HCT116 (cell line): ENCODE measurements around the gene SC5D. TPM values are rescaled to one million over a fixed set of nuclear protein-coding genes. Genes with fewer than 3 reads are reported as not detected.

Experiments used
- ATAC-seq: fragments of 200-7000 bp; cut with Tn5 transposase; 2 replicates; pipeline ENCODE4 v1.9.1; 2020; ENCODE audit warnings: mild to moderate bottlenecking, moderate library complexity
- BruUV-seq: library from RNA; stranded (reverse); fragments of 400-500 nt; replicated peaks from 2 replicates; lab custom pipeline; 2021; lab: Mats Ljungman, UMichigan
- CTCF ChIA-PET: fragments of 300-600 bp; sonication (Branson Sonifier 250); formaldehyde crosslinking; loops from one replicate; lab custom pipeline; 2021; ENCODE audit warnings: antibody characterized with exemption; lab: Charles Lee
- POLR2A ChIA-PET: fragments of 300-600, 350-600 bp; sonication (Branson Sonifier 250); formaldehyde crosslinking; loops from one replicate; lab custom pipeline; 2021; ENCODE audit warnings: antibody characterized with exemption; lab: Charles Lee
- RAD21 ChIA-PET, 2 experiments: fragments of 300-600 bp; sonication (Branson Sonifier 250); formaldehyde crosslinking; loops; one replicate each; lab custom pipeline; 2023; ENCODE audit warnings: low total read pairs in 2 of 2; ENCODE audit not compliant: uncharacterized antibody in 2 of 2, unreplicated experiment in 2 of 2, low non-redundant PET in 1 of 2; lab: Charles Lee
- DNase-seq: peaks from one replicate; pipeline ENCODE4 v3.0.0-alpha.2; 2010; ENCODE audit warnings: low read depth, low spot score
- H2AFZ ChIP-seq: fragments of 200-600 bp; shearing (Covaris generic), sonication (generic); 2 replicates; pipeline ENCODE4 v1.6.1; 2017; ENCODE audit warnings: low read depth, mixed run types, mixed read lengths, antibody characterized with exemption, low read length; ENCODE audit not compliant: poor library complexity, severe bottlenecking
- H3K27ac ChIP-seq: 2 replicates; pipeline ENCODE4 v1.5.1; 2012; ENCODE audit warnings: low read depth, low read length
- H3K27me3 ChIP-seq: fragments of 200-600 bp; sonication (generic); 2 replicates; pipeline ENCODE4 v1.6.1; 2016; ENCODE audit warnings: mixed run types, low read length, mixed read lengths; ENCODE audit not compliant: insufficient read depth
- H3K36me3 ChIP-seq, 2 experiments: fragments of 200-500 bp in 1 of 2; fragments of 200-600 bp in 1 of 2; sonication (Bioruptor generic) in 1 of 2; sonication (generic) in 1 of 2; 2 replicates each; pipeline versions ENCODE4 v1.5.1 to v1.6.1; 2014 to 2016; ENCODE audit warnings: low read length in 2 of 2, inconsistent platforms in 1 of 2, mixed read lengths in 1 of 2, mixed run types in 1 of 2; ENCODE audit not compliant: insufficient read depth in 2 of 2, control insufficient read depth in 1 of 2
- H3K4me1 ChIP-seq, 2 experiments: fragments of 200-600 bp in 1 of 2; sonication (generic) in 1 of 2; 2 replicates each; pipeline versions ENCODE4 v1.5.1 to v1.6.1; 2012 to 2017; ENCODE audit warnings: low read length in 2 of 2, inconsistent platforms in 1 of 2, mild to moderate bottlenecking in 1 of 2, mixed read lengths in 1 of 2, mixed run types in 1 of 2, moderate library complexity in 1 of 2; ENCODE audit not compliant: insufficient read depth in 2 of 2, control insufficient read depth in 1 of 2
- H3K4me2 ChIP-seq: fragments of 200-600 bp; sonication (generic); 2 replicates; pipeline ENCODE4 v1.6.1; 2017; ENCODE audit warnings: mixed run types, low read length, mixed read lengths
- H3K4me3 ChIP-seq, 2 experiments: fragments of 200-600 bp in 1 of 2; sonication (generic) in 1 of 2; replicated peaks in 1 of 2; 2 replicates each; pipeline ENCODE4 v1.5.1; 2011 to 2016; ENCODE audit warnings: low read length in 2 of 2, control low read depth in 1 of 2, low read depth in 1 of 2, mild to moderate bottlenecking in 1 of 2, mixed read lengths in 1 of 2, mixed run types in 1 of 2
- H3K79me2 ChIP-seq: fragments of 200-600 bp; sonication (generic); 2 replicates; pipeline ENCODE4 v1.6.1; 2017; ENCODE audit warnings: mild to moderate bottlenecking, mixed run types, low read length, moderate library complexity, mixed read lengths; ENCODE audit not compliant: insufficient read depth
- H3K9ac ChIP-seq: fragments of 200-600 bp; sonication (generic); 2 replicates; pipeline ENCODE4 v1.6.1; 2016; ENCODE audit warnings: low read length, mixed read lengths
- H3K9me2 ChIP-seq: fragments of 200-600 bp; sonication (generic), shearing (Covaris generic); 2 replicates; pipeline ENCODE4 v1.6.1; 2017; ENCODE audit warnings: mixed run types, mild to moderate bottlenecking, moderate library complexity; ENCODE audit not compliant: insufficient read depth
- H3K9me3 ChIP-seq, 2 experiments: fragments of 200-500 bp in 1 of 2; fragments of 200-600 bp in 1 of 2; sonication (Bioruptor generic) in 1 of 2; sonication (generic) in 1 of 2; 2 replicates each; pipeline ENCODE4 v1.6.1; 2014 to 2017; ENCODE audit warnings: low read length in 2 of 2, mixed read lengths in 2 of 2, inconsistent platforms in 1 of 2, low read depth in 1 of 2, mild to moderate bottlenecking in 1 of 2, mixed run types in 1 of 2, moderate library complexity in 1 of 2; ENCODE audit not compliant: control insufficient read depth in 1 of 2, insufficient read depth in 1 of 2
- H4K20me1 ChIP-seq: fragments of 200-600 bp; sonication (generic), shearing (Covaris generic); 2 replicates; pipeline ENCODE4 v1.6.1; 2017; ENCODE audit warnings: mixed run types, mild to moderate bottlenecking, moderate library complexity; ENCODE audit not compliant: insufficient read depth
- EGR1 ChIP-seq: IDR thresholded peaks from 2 replicates; pipeline ENCODE4 v1.6.1; 2012; ENCODE audit warnings: low read depth
- EZH2 ChIP-seq: fragments of 200-600 bp; sonication (generic); IDR thresholded peaks from 2 replicates; pipeline ENCODE4 v1.6.1; 2017; ENCODE audit warnings: antibody characterized with exemption, mixed run types
- FOSL1 ChIP-seq: IDR thresholded peaks from 2 replicates; pipeline ENCODE4 v1.6.1; 2012; ENCODE audit warnings: low read depth
- POLR2AphosphoS5 ChIP-seq: IDR thresholded peaks from 2 replicates; pipeline ENCODE4 v1.6.1; 2011; ENCODE audit warnings: mild to moderate bottlenecking, low read depth, low read length, moderate library complexity
- RAD21 ChIP-seq: IDR thresholded peaks from 2 replicates; pipeline ENCODE4 v1.6.1; 2012; ENCODE audit warnings: low read depth, mild to moderate bottlenecking
- SIN3A ChIP-seq: IDR thresholded peaks from 2 replicates; pipeline ENCODE4 v1.6.1; 2012; ENCODE audit warnings: low read depth
- SRF ChIP-seq: IDR thresholded peaks from 2 replicates; pipeline ENCODE4 v1.6.1; 2012; ENCODE audit warnings: low read depth
- TCF7L2 ChIP-seq: IDR thresholded peaks from 2 replicates; pipeline ENCODE4 v1.7.0; 2011; ENCODE audit warnings: borderline replicate concordance, inconsistent platforms; ENCODE audit not compliant: insufficient read depth, insufficient read length; ENCODE audit errors: extremely low read depth
- YY1 ChIP-seq: IDR thresholded peaks from 2 replicates; pipeline ENCODE4 v1.6.1; 2011; ENCODE audit warnings: low read length, low read depth, moderate library complexity, mild to moderate bottlenecking; ENCODE audit not compliant: insufficient replicate concordance; ENCODE audit errors: extremely low read depth
- ZFX ChIP-seq: fragments of 450-650 bp; IDR thresholded peaks from 2 replicates; pipeline ENCODE4 v1.6.1; 2017
- intact Hi-C: fragments of 100-400 bp; cut with micrococcal nuclease; formaldehyde crosslinking; loops from 2 replicates; pipeline ENCODE4 v1.10.0; 2022
- total RNA-seq: library from RNA; stranded (reverse); gene quantifications from one replicate; pipeline ENCODE4 v1.2.1, GENCODE V29; 2021; ENCODE audit not compliant: unreplicated experiment
- TF ChIP-seq, protein P1 (sequence below): IDR thresholded peaks from 2 replicates; pipeline ENCODE4 v1.6.1; 2012
- TF ChIP-seq, protein P2 (sequence below), 3 experiments: fragments of 200-600 bp in 1 of 3; sonication (generic) in 1 of 3; IDR thresholded peaks in 2 of 3; conservative IDR thresholded peaks in 1 of 3; 2 replicates each; pipeline ENCODE4 v1.5.1; 2012 to 2017; ENCODE audit warnings: low read depth in 2 of 3, low read length in 2 of 3, antibody characterized with exemption in 1 of 3, borderline replicate concordance in 1 of 3, control low read depth in 1 of 3, mild to moderate bottlenecking in 1 of 3, mixed read lengths in 1 of 3, mixed run types in 1 of 3, moderate library complexity in 1 of 3; ENCODE audit not compliant: insufficient read depth in 1 of 3
- TF ChIP-seq, protein P3 (sequence below): IDR thresholded peaks from 2 replicates; pipeline ENCODE4 v1.6.1; 2012; ENCODE audit warnings: low read depth
- TF ChIP-seq, protein P4 (sequence below): IDR thresholded peaks from 2 replicates; pipeline ENCODE4 v1.6.1; 2012

The SC5D gene
- total RNA-seq, 1 experiment from 2014 or later = 24.1 TPM

DNA sequence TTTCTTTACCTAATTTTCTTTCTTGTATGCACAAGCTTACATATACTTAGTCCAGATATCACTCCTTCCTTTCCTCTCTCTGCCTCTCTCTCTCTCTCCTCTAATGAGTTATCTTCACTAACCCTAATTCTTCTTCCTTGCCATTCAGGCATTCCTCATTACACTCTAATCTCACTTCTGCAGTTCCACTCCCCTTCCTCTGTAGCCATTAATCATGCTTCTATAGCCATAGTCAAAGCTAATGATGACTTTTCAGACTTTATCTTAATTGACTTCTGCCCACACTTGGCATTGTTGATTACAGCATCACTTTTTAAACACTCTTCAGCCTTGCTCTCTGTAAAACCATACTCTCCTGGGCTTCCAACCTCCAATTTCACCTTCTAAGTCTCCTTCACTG lies 35.3 kb upstream of the SC5D start:
- H3K4me3 ChIP-seq = no peak overlapping the region
- no peak overlapping the region for H3K9ac ChIP-seq
- no peaks in the 10 kb centered on the region for H3K4me1 ChIP-seq
- peaks cover 0 to 3% of the 10 kb centered on the region in 2 experiments; a peak in 1 of 4 replicates for H3K9me3 ChIP-seq
- ChIA-PET POLR2A (no interaction called here), CTCF (no interaction called here), RAD21 (no interaction called here)
- TF ChIP-seq, protein P1, sequence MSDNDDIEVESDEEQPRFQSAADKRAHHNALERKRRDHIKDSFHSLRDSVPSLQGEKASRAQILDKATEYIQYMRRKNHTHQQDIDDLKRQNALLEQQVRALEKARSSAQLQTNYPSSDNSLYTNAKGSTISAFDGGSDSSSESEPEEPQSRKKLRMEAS = no peak
- TF ChIP-seq YY1 = no peak
- TF ChIP-seq RAD21 = no peak
- no peak for TF ChIP-seq FOSL1
- no peak overlapping the region for H2AFZ ChIP-seq
- H3K4me2 ChIP-seq = no peak overlapping the region
- no peaks in the 10 kb centered on the region for H3K9me2 ChIP-seq
- no peak for DNase-seq
- no TSS peak for BruUV-seq
- H3K36me3 ChIP-seq = no peaks in the 10 kb centered on the region
- H4K20me1 ChIP-seq = no peaks in the 10 kb centered on the region
- no peak overlapping the region for H3K27ac ChIP-seq
- intact Hi-C loops = no loop called here
- no peaks in the 10 kb centered on the region for H3K27me3 ChIP-seq
- no peak for ATAC-seq
- H3K79me2 ChIP-seq = no peaks in the 10 kb centered on the region

DNA sequence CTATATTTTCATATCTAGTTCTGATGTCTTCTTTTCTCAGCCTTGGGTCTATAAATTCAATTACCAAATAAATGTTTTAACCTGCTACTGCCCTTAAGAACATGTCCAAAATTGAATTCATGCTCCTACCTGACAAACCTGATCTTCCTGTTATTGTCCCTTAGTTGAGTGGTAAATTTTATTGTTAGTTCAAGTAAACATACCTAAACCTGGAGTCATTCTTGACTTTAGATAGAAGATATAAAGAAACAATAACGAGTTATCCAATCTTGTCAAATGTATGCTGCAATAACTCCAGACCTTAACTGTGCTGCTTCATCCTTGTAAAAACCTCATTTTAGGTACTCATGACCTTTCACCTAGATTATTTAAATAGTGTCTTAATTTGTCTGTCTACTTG lies 34.6 kb upstream of the SC5D start:
- DNase-seq (no peak), ATAC-seq (no peak)
- peaks cover 0 to 3% of the 10 kb centered on the region in 2 experiments; a peak in 1 of 4 replicates for H3K9me3 ChIP-seq
- no peaks in the 10 kb centered on the region for H3K4me1 ChIP-seq
- no peaks in the 10 kb centered on the region for H3K79me2 ChIP-seq
- TF ChIP-seq, protein P1 = no peak
- TF ChIP-seq ZFX (no peak), EZH2 (no peak), SIN3A (no peak), EGR1 (no peak), TCF7L2 (no peak), POLR2AphosphoS5 (no peak), SRF (no peak)
- TF ChIP-seq, protein P2, sequence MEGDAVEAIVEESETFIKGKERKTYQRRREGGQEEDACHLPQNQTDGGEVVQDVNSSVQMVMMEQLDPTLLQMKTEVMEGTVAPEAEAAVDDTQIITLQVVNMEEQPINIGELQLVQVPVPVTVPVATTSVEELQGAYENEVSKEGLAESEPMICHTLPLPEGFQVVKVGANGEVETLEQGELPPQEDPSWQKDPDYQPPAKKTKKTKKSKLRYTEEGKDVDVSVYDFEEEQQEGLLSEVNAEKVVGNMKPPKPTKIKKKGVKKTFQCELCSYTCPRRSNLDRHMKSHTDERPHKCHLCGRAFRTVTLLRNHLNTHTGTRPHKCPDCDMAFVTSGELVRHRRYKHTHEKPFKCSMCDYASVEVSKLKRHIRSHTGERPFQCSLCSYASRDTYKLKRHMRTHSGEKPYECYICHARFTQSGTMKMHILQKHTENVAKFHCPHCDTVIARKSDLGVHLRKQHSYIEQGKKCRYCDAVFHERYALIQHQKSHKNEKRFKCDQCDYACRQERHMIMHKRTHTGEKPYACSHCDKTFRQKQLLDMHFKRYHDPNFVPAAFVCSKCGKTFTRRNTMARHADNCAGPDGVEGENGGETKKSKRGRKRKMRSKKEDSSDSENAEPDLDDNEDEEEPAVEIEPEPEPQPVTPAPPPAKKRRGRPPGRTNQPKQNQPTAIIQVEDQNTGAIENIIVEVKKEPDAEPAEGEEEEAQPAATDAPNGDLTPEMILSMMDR (IDR thresholded peaks at IDR 0.05 in 2 of 3, conservative IDR thresholded peaks at IDR 0.05 in 1 of 3; ENCODE audit: borderline replicate concordance in 1 of 3, insufficient read depth in 1 of 3, low read depth in 2 of 3, low read length in 2 of 3) = no peak
- TF ChIP-seq, protein P3, sequence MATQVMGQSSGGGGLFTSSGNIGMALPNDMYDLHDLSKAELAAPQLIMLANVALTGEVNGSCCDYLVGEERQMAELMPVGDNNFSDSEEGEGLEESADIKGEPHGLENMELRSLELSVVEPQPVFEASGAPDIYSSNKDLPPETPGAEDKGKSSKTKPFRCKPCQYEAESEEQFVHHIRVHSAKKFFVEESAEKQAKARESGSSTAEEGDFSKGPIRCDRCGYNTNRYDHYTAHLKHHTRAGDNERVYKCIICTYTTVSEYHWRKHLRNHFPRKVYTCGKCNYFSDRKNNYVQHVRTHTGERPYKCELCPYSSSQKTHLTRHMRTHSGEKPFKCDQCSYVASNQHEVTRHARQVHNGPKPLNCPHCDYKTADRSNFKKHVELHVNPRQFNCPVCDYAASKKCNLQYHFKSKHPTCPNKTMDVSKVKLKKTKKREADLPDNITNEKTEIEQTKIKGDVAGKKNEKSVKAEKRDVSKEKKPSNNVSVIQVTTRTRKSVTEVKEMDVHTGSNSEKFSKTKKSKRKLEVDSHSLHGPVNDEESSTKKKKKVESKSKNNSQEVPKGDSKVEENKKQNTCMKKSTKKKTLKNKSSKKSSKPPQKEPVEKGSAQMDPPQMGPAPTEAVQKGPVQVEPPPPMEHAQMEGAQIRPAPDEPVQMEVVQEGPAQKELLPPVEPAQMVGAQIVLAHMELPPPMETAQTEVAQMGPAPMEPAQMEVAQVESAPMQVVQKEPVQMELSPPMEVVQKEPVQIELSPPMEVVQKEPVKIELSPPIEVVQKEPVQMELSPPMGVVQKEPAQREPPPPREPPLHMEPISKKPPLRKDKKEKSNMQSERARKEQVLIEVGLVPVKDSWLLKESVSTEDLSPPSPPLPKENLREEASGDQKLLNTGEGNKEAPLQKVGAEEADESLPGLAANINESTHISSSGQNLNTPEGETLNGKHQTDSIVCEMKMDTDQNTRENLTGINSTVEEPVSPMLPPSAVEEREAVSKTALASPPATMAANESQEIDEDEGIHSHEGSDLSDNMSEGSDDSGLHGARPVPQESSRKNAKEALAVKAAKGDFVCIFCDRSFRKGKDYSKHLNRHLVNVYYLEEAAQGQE = no peak
- TF ChIP-seq, protein P4, sequence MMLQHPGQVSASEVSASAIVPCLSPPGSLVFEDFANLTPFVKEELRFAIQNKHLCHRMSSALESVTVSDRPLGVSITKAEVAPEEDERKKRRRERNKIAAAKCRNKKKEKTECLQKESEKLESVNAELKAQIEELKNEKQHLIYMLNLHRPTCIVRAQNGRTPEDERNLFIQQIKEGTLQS = no peak
- no peak overlapping the region for H3K4me2 ChIP-seq
- H3K36me3 ChIP-seq = no peaks in the 10 kb centered on the region
- H2AFZ ChIP-seq = no peak overlapping the region
- no peak overlapping the region for H3K4me3 ChIP-seq
- no peak overlapping the region for H3K9ac ChIP-seq
- POLR2A ChIA-PET = no interaction called here
- intact Hi-C loops = no loop called here
- no peak overlapping the region for H3K27ac ChIP-seq
- H3K9me2 ChIP-seq = no peaks in the 10 kb centered on the region
- RAD21 ChIA-PET = no interaction called here
- CTCF ChIA-PET = no interaction called here
- BruUV-seq = no TSS peak
- no peaks in the 10 kb centered on the region for H3K27me3 ChIP-seq
- H4K20me1 ChIP-seq = no peaks in the 10 kb centered on the region
